Activated effector memory CD4-positive, alpha-beta T cell treated with anti-CD3 and anti-CD28 coated beads, Interleukin-2, amount 50 U/mL, for 16 hours (primary cell): ENCODE results near the gene ITPKA.
"Not testable (repeated sequence)": the region's sequence is repeated elsewhere in the genome, so short reads cannot be mapped to it uniquely, and the experiment has no call there.

Source experiments
- DNase-seq: peaks from one replicate; pipeline ENCODE4 v3.0.0-alpha.2; 2020

ITPKA gene

DNA sequence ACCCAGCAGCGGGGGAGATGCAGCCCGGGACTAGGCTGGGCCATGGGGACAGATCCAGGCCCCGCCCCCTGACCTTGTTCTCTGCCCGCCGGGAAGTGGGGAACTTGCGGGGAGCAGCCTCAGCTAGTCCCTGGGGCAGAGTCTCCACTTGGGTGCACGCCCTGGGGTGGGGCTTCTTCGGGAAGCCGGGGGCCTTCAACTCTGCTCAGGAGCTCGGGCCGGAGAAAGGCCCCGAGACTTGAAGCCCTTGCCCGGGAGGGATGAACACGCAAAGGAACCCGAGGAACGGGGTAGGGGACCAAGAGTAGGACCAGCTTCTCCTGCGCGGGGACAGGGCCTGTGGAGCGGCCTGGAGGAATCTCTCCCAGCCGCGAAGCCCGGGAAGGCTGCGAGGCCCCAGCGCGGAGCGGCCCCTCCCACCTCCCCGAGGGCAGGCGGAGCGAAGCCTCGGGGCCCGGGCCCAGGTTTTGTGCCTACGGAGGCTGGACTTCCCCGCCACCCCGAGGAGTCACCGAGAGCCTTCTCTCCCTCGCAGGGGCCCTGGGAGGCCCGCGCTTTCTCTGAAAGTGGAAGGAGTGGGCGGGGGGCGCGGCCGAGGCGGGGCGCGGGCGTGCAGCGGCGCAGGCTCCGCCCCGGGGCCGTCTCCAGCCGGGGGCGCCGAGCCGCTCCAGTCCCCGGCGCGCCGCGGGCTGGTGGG is at the start of gene ITPKA:
TSS of gene ITPKA (plus strand) at position 670 of the 697 bp plus-strand sequence. CDS start 54 bp downstream, outside the sequence.
- DNase-seq = peak; percentile 95

DNA sequence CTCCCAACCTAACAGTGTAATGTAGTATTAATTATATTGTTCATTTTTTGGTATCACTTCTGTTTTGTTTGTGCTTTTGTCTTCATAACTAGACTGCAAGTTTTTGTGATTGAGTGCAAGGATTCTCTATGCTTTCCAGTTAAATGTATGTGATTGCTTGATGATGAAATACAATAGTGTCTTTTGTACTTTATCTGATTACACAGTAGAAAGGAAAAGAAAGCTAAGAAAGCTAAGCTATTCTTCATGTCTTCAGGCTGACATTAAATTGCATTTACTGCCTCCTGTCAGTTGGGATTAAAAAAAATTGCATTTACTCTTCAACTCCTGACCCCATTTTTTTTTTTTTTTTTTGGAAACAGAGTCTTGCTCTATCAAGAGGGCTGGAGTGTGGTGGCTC is 48.3 kb upstream of the ITPKA start:
- no peak for DNase-seq

DNA sequence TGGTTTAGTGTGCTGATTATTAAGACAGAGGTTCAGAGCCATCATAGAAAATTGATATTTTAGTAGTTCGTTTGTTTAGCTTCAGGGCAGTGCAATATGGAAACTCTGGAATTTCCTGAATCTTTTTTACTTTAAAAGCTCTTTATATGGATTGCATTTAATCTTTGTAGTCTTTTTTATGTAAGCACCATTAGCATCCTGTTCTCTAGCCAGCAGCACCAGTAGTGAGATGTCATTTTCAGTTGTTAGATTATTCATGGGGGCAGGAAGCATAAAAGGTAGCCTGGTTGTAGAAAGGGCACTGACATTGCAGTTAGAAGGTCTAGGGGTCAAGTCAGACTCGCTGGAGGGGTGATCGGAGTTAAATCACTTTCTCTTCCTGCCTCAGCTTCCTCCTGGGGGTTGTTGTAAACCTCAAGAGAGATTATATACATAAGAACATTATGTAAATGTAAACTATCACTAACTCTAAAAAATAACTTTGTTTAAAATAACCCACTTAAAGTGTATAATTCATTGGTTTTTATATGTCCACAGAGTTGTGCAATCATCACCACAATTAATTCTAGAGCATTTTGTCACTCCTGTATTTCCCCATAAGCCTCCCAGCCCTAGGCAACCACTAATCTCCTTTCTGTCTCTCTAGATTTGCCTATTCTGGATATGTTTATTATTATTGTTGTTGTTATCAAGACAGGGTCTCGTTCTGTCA is 31.4 kb upstream of the ITPKA start:
- no peak for DNase-seq

DNA sequence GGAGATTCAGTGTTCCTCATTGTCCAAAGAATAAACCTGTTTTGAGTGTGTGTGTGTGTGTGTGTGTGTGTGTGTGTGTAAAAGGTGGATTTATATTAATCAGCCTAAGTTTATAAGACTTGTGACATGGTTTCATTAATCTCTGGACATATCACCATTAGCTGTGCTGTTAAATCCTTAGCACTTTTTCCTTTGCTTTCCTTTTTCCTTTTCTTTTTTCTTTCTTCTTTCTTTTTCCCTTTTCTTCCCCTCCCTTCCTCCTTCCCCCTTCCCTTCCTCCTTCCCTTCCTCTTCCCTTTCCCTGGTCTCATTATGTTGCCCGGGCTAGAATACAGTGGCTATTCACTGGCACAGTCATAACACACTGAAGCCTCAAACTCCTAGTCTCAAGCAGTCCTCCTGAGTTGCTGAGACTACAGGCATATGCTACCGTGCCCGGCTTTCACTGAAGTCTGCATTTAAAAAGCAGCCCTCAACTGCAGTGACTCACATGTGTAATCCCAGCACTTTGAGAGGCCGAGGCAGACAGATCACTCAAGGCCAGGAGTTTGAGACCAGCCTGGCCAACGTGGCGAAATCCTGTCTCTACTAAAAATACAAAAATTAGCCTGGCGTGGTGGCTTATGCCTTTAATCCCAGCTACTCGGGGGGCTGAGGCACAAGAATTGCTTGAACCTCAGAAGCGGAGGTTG is 28.6 kb upstream of the ITPKA start:
- peak; percentile 44 for DNase-seq

DNA sequence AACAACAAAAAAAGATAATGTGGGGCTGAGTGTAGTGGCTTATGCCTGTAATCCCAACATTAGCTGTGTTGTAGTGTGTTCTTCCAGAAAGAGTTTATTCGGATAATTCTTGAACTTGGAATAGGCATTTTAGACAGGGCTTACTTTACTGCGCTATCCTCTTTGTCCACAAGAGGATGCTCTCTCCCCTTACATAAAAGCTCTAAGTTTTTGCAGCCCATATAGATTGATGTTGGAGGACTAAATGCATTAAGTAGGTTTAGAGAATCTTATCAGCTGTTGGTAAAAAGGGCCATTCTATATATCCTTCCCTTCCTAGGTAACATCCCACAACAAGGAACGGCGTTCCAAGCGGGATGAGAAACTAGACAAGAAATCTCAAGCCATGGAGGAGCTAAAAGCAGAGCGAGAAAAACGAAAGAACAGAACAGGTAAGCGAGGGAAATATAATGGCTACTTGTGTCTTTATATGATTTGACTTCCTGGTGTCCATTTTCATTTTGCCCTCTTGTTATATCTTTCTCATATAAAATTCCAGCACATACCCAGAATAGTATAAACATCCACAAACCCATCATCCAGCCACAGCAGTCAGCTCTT is 27.8 kb upstream of the ITPKA start:
- peak; percentile 5 for DNase-seq

DNA sequence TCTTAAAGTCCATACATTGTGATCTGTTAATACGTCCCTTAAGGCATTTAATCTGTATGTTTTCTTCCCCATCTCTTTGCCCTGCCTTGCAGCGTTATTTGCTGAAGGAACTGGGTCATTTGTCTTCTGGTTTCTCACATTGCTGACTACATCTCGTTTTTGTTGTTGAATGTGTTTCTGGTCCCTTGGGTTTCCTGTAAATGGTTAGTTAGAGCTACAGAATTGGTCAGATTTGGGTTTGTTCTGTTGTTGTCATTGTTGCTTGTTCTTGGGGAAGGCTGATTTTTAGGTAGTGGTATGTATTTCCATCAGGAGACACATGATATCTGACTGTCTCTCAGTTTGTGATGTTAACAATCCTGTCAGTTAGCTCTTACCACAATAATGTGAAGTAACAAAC is 27.0 kb upstream of the ITPKA start:
- no peak for DNase-seq

DNA sequence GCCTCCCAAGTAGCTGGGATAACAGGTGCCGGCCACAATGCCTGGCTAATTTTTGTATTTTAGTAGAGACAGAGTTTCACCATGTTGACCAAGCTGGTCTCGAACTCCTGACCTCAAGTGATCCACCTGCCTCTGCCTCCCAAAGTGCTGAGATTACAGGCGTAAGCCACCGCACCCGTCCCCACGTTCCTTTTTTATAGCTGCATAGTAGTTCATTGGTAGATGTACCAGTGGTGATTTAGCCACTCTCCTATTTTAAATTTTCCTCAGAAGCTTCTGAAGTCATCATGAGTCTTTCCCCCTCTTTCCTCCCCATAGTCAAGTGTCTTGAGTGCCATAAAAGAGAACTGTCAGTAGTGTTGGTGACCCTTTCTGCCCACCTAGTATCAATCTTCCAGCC is 24.0 kb upstream of the ITPKA start:
- DNase-seq = not testable (repeated sequence)

DNA sequence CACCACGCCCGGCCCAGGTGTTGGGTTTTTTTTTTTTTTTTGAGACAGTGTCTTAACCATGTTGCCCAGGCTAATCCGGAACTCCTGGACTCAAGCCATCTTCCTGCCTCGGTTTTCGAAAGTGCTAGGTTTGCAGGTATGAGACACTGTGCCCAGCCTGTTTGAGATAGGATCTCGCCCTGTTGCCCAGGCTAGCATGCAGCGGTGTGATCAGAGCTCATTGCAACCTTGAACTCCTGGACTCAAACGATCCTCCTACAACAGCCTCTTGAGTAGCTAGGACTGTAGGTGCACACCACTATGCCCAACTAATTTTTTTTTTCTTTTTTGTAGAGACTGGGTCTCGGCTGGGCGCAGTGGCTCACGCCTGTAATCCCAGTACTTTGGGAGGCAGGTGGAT is 20.3 kb upstream of the ITPKA start:
- no peak for DNase-seq

DNA sequence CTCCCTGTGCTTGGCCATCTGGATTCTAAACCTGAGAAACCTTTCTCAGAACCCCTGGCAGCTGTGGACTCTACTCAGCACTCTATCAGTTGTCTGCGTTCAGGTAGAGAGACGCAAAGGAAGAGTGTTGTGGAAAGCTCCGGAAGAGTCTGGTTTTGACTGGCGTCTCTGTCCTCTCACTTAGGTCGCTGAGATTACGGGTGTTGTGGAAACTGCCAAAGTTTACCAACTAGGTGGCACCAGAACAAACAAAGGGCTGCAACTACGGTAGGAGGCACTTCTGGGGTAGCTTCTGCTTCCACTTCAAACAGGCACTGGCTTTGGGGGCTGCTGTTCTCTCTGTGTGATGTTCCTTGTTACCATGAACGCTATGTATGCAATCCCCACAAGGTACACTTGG is 19.2 kb upstream of the ITPKA start:
- no peak for DNase-seq

DNA sequence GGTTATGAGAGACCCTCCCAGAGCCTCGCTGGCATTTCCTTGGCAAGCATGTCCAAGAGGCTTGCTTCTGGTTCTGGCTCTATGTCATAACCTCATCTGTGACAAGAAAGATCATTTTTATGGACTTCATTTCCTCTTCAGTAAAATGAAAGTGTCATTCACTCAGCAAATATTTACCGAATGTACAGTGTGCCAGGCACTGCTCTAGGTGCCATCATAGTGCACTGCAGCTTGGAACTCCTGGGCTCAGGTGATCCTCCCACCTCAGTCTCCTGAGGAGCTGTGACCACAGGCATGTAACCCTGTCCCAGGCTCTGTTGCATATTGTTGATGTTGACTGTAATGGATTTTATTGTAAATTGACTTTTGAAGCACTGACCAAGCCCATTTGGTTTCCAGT is 18.7 kb upstream of the ITPKA start:
- DNase-seq = no peak

DNA sequence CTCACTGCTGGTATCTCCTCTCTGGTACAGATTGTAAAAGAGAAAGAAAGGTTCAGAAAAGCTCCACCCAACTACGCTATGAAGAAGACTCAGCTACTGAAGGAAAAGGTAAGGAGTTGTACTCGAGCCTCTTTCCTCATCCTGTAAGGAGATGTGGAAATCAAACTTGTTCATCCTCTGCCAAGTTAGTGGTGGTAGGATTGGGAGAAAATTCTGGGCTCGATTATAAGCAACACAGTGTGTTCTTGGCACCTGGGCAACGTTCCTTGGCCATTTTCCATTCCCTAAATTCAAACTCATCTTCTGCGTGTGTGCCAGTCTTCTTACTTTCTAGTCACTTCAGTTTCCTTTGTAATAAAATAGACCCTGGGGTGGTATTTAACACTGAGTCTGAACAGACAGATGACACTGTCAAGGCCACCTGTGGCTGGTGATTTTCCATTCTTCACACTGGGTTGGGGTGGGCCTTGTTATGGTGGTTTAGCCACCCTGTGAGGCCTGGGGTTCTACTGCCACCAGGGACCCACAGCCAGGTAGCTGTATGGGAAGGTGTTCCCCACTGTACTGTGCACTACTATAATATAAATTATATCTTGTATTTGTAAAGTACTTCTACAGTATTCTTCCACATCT is 17.1 kb upstream of the ITPKA start:
- DNase-seq = no peak

DNA sequence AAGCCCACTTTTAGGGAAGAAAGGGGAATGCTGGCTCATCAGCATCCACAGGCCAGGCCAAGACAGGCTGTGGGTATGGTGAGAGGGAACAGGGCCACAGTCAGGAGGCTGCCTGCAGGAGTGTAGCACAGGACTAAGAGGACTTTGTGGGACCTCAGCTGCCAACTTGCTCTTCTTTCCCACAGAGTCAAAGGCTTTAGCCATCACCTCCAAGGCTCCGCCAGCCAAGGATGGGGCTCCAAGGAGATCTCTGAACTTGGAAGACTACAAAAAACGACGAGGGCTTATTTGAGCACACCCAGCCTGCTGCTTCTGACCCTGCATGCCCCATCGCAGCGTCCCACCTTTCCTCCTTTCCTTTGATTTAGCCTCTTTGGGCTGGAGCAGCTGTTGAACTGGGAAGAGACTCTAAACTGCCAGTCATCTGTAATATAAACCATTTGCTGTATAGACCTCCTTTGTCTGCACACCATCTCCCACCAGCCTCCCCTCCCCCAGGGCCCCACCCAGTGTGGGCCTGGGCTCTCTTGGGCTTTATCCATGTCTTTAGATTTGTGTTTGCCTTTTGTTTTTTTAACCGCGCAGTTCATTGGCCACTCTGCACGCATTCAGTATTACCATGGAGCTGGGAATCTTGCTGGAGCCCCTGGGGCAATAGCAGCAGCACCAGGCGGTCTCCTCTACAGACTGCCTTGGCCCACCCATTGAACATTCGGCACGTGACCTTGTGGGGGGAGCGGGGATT is 13.1 kb upstream of the ITPKA start:
- no peak for DNase-seq

DNA sequence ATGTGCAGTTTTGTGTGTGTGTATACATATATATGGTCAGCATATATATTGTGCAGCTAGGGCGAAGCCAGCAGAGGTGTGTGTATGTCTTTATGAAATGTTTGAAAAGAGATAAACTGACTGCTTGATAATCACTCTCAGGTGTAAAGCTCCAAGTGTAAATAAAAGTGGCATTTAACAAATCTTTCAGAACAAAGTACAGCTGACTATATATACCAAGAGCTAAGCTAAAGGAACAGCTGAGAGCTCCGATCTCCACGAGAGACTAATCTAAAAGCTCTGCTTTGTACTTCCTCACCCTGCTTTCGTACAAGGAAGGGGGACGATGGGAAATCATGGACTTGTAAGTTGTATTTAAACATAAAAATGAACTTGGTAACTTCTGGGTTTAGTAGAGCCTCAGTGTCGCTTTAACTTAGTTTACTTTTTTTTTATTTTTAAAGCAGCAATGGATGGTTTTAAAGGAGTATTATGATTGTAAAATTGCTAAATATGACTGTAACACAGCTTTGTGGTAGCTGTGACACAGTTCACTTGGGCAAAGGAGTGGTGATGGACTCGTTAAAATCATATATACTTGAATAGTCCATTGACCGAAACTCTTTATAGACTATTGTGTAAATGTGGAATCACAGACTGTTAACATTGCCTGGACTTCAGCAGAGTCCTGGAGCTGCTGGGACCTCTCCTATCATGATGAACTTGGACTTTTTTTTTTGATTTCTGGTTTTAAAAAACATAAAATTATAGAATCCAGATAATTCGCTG is 11.4 kb upstream of the ITPKA start:
- no peak for DNase-seq

DNA sequence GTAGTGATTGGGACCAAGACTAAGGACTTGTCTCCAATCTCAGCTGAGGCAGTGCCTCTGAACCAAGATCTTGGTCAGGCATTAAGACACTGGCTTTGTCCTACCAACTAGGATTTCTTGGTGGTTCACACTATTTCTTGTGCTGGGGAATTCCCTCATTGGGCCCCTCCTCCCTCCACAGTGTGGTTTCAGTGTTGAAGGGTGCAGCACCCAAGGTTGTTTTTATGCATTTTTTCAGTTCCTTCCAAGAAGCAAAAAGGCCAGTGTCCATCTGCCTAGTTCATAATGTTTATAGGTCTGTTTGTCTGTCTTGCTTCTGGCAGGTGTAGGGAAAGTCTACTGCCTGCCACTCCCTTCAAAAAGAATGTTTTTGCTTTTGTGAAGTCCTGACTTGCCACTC is 10.6 kb upstream of the ITPKA start:
- peak; percentile 73 for DNase-seq

DNA sequence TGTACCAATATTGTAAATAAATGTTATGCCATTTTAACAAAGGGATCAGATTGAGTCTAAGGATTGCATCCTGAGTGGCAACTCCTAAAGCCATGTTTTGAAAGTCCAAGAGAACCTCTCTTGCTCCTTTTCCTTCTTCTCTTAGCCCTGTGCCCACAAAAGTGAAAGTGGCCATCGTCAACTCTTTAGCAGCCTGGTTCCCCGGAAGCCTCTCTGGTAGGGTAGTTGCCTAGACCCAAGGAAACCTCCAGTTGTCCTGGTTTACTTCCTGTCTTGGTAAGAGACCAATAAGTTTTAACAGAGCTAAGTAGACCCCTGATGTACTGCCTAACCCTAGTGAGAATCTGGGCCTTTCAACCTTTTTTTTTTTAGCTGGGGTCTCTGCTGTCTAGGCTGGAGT is 10.2 kb upstream of the ITPKA start:
- no peak for DNase-seq

DNA sequence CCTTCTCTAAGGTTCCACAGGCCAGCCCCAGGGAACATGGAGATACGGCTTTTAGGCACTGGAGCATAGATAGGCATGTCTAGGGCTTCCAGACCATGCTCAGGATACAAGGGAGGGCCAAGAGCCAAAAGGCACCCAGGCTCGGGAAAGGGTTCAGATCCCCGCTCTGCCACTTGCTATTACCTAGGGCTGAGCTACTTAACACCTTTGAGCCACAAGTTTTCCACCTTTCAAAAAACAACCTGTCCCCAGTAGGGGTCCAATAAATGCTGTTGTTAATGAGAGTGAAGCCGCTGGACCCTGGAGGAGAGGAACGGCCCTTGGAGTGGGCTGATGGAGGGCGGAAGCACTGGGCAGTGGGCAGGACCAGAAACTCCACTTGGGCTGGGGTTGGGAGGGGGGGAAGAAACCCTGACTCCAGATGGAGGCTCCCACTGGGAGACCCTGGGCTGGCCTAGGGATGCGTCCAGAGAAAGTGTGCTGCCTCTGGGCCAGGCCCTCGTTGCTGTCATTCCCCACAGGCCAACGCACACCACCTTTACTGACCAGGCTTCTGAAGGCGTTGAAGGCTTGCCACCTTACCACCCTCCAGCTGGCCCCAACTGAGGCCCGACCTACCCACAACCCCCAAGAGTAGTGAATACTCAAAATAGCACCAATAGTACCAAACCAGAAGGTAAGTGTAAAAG is 8.6 kb upstream of the ITPKA start:
- no peak for DNase-seq

DNA sequence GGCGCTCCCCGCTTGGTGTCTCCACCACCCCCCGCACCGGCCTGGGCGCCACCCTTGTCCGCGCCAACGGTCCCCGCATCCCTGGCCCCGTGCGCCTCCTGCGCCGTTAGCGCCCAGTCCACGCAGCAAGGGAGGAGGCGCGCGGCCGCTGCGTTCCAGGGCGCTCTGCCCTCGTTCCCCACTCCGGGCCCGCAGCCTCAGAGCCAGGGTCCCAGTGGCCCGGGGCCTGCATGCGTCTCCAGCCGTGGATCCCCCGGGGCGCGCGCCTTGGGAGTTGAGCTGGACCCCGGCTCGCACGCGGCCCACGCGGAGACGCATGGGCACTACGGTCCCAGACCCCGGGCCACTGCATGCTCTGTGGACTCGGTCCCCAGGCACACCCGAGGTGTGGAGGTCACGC is 7.4 kb upstream of the ITPKA start:
- DNase-seq = no peak

DNA sequence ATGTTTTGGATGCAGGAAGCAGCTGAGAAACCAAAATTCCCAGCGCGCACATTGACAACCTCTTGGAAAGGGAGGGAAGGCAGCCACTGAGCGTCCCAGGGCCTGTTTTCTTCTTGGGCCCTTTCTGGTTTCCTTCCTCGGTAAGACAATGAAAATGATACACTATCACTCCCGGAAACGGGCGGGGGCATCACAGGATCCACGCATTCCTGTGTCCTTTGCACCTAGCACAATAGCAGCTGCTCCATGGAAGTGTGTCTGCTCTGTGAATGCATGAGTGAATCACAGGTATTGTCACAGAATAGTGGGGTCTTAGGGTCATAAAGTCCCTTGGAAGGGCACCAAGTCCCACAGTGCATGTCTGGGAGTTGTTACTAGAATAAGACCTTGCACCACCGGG is 6.3 kb upstream of the ITPKA start:
- DNase-seq = no peak

DNA sequence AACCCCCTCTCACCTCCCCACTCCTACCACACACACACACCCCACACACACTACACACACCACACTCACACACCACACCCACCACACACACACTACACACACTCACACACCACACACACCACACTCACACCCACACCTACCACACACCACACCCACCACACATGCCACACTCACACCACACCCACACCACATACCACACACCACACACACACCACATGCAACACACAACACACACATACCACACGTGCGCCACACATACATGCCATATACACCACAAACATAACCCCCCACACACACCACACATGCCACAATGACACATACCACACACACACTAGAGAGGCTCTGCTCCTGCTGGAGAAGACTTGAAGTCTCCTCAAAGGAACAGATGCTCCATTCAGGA is 5.9 kb upstream of the ITPKA start:
- DNase-seq = no peak

DNA sequence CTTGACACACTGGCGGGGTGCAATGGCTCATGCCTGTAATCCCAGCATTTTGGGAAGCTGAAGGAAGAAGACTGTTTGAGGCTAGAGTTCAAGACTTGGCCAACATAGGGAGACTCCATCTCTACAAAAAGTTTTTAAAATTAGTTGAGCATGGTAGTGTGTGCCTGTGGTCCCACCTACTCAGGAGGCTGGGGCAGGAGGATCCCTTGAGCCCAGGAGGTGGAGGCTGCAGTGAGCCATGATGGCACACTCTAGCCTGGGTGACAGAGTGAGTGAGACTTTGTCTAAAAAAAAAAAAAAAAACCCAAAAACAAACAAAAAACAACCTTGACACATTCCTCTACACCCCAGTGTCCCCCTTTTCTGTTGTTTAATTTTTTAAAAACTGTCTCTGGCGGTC is 4.0 kb upstream of the ITPKA start:
- no peak for DNase-seq

DNA sequence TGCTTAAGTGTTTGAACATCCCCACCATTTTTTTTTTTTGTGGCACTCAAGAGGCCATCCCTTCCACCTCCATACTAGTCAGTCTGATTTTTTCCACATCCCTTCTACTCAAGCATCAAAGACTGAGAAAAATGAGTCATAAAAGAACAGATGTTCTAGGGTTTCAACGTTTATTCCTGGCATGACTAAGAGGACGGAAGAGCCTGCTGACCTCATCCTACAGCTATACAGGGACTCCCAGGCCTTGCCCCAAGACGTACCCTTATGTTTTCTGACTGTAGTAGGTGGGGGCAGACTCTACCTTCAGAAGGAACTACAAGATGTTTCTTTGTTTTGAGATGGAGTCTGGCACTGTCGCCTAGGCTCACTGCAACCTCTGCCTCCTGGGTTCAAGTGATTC is 3.3 kb upstream of the ITPKA start:
- DNase-seq = no peak
